Astrocyte of the cerebellum (primary cell): Measurements from ENCODE around the gene STK25.

Experiments
- DNase-seq: peaks from one replicate; pipeline ENCODE4 v3.0.0-alpha.2; 2011; ENCODE audit warnings: low read depth
- H3K4me3 ChIP-seq: 2 replicates; pipeline ENCODE4 v1.5.1; 2011; ENCODE audit warnings: mild to moderate bottlenecking, low read depth, low read length, moderate library complexity
- CTCF ChIP-seq: IDR thresholded peaks from 2 replicates; pipeline ENCODE4 v1.5.1; 2012; ENCODE audit warnings: low read length, low read depth, moderate library complexity, mild to moderate bottlenecking; ENCODE audit errors: missing control alignments
- in situ Hi-C: cut with HindIII; loops from 2 replicates; pipeline ENCODE4 v1.10.0; 2017; ENCODE audit warnings: low sequenced_read_pairs

The STK25 gene

DNA sequence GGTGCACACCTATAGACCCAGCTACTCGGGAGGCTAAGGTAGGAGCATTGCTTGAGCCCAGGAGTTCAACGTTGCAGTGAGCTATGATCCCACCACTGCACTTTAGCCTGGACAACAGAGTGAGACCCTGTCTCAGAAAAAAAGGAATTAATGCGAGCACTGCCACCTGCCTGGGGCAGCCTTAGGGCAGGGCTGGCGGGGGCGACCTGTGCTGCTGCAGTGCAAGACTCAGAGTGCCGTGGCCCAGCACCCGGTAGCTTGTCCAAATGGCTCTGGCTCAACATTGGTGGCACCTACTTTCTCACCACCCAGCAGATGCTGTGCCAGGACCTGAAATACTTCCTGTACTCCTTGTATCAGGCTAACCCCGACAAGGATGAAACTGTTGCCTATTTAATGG, 30.2 kb downstream of the STK25 start:
- in situ Hi-C loops: loop anchor here (10.0 kb wide), 1 partner anchor 113 kb away; no protein-coding TSS in a partner anchor
- no peak overlapping the region for H3K4me3 ChIP-seq
- no peak for DNase-seq
- no peak for TF ChIP-seq CTCF

- H3K4me3 ChIP-seq: no peak overlapping the region
- in situ Hi-C loops: loop anchor here (10.0 kb wide), 1 partner anchor 110 kb away; no protein-coding TSS in a partner anchor
- no peak for DNase-seq
- TF ChIP-seq CTCF: no peak
Measured at GRCh38 chr2:241475267-241475666, 33.1 kb downstream of the STK25 start.

DNA sequence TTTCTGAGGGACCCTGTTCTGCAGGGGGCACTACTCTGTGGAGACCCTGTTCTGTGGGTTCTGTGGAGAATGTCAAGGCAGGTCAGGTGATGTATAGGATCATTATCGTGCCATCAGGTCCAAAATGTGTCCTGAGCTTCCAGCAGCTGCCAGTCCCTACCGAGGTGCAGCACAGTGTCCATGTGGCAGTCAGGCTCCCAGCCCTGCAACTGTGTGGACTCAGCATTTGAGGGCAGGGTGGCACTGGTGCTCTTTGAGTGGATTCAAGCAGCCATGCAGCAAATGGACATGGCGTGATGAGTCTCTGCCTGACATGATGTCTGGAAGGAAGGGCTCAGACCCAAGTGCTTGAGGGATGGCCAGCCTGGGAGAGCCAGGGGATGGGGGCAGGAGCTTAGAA, 35.0 kb downstream of the STK25 start:
- no peak for TF ChIP-seq CTCF
- no peak overlapping the region for H3K4me3 ChIP-seq
- in situ Hi-C loops: loop anchor here (10.0 kb wide), 1 partner anchor 109 kb away; no protein-coding TSS in a partner anchor
- no peak for DNase-seq

DNA sequence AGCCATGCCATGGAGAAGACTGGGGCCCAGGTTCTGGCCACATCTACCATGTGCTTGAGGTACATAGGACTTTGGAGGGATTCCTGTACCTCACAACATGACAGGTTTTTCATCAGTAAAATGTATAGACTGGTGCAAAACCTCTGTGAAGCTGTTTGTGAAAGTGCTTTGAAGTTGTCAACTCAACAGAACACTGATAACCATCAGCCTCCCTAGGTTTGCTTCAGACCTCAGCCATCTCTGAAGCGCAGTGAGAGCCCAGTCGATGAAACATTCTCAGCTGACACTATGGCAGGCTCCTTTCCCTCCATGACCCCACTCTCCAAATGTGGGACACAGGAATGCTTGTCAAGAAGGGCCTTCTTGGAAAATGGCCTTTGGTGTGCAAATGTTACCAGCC, 38.6 kb downstream of the STK25 start:
- no peak for TF ChIP-seq CTCF
- in situ Hi-C loops: loop anchor here (10.0 kb wide), 1 partner anchor 105 kb away; no protein-coding TSS in a partner anchor
- no peak for DNase-seq
- no peak overlapping the region for H3K4me3 ChIP-seq

DNA sequence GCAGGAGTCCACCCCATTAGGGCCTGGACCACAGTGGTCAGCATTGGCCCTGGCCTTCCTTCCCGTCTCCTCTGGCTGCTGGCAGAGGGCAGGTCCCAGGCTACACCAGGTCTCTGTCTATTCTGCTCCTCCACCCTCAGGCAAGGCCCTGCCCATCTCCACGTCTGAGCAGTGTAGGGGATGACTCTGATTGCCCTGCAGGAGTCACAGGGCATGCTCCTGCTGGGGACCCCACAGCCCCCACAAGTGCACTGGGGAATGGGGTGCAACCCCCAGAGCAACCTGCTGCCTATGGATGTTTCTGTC, 40.0 kb downstream of the STK25 start:
- no peak for TF ChIP-seq CTCF
- H3K4me3 ChIP-seq: no peak overlapping the region
- DNase-seq: no peak
- in situ Hi-C loops: no loop called here

GRCh38 chr2:241467777-241468475, 40.5 kb downstream of the STK25 start:
- no peak for TF ChIP-seq CTCF
- no peak for DNase-seq
- in situ Hi-C loops: no loop called here
- H3K4me3 ChIP-seq: no peak overlapping the region

GRCh38 chr2:241466230-241466629, 42.2 kb downstream of the STK25 start:
- no peak for DNase-seq
- in situ Hi-C loops: no loop called here
- no peak for TF ChIP-seq CTCF
- no peak overlapping the region for H3K4me3 ChIP-seq
